ENCODE results near the gene SIRT6.
"Not testable (repeated sequence)": the region's sequence is repeated elsewhere in the genome, so short reads cannot be mapped to it uniquely, and the experiment has no call there.

Gene SIRT6

DNA sequence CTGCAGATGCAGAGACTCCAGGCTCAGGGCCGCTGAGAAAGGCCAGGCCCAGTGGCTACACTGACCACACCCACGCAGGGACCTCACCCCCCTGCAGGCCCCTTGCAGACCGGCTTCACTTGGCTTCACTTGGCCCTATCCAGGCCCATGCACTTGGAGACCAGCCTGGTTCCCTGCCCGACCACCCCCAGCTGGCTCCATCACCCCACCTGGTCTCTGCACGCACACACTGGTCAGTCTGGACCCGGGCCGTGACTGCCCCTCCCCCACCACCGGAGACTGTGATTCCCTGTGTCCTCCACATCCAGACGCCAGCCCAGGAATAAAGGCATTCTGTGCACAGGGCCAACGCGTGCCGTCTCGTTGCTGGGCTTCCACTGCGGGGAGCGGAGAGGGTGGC, 42.1 kb upstream of the SIRT6 start:
- TF ChIP-seq, protein P1, sequence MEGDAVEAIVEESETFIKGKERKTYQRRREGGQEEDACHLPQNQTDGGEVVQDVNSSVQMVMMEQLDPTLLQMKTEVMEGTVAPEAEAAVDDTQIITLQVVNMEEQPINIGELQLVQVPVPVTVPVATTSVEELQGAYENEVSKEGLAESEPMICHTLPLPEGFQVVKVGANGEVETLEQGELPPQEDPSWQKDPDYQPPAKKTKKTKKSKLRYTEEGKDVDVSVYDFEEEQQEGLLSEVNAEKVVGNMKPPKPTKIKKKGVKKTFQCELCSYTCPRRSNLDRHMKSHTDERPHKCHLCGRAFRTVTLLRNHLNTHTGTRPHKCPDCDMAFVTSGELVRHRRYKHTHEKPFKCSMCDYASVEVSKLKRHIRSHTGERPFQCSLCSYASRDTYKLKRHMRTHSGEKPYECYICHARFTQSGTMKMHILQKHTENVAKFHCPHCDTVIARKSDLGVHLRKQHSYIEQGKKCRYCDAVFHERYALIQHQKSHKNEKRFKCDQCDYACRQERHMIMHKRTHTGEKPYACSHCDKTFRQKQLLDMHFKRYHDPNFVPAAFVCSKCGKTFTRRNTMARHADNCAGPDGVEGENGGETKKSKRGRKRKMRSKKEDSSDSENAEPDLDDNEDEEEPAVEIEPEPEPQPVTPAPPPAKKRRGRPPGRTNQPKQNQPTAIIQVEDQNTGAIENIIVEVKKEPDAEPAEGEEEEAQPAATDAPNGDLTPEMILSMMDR (IDR thresholded peaks at IDR 0.05; ENCODE audit: low read depth, low read length), result no peak
- no peak overlapping the region for H3K4me3 ChIP-seq (ENCODE audit: low read depth, low read length)

DNA sequence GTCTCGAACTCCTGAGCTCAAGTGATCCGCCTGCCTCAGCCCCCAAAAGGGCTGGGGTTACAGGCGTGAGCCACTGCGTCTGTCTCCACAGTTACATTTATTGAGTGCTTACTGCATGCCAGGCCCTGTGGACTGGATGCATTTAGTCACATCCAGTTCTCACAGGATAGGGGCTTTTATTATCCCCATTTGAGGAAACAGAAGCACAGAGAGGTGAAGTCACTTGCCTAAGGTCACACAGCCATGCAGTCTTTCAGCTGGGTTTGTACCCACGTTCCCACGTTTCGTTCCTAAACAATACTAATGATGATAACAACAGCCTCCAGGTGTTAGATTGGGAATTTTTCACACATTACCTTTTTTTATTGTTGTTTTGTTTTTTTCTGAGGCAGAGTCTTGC, 37.8 kb upstream of the SIRT6 start:
- TF ChIP-seq, protein P1 (IDR thresholded peaks at IDR 0.05; ENCODE audit: low read depth, low read length), result no peak
- no peak overlapping the region for H3K4me3 ChIP-seq (ENCODE audit: low read depth, low read length)

GRCh38 chr19:4218523-4218922, 36.2 kb upstream of the SIRT6 start:
- not testable (repeated sequence) for H3K4me3 ChIP-seq (ENCODE audit: low read depth, low read length)

- no peak overlapping the region for H3K4me3 ChIP-seq (ENCODE audit: low read depth, low read length)
- TF ChIP-seq, protein P1 (IDR thresholded peaks at IDR 0.05; ENCODE audit: low read depth, low read length), result no peak
Measured at GRCh38 chr19:4217429-4218264, 35.3 kb upstream of the SIRT6 start.

DNA sequence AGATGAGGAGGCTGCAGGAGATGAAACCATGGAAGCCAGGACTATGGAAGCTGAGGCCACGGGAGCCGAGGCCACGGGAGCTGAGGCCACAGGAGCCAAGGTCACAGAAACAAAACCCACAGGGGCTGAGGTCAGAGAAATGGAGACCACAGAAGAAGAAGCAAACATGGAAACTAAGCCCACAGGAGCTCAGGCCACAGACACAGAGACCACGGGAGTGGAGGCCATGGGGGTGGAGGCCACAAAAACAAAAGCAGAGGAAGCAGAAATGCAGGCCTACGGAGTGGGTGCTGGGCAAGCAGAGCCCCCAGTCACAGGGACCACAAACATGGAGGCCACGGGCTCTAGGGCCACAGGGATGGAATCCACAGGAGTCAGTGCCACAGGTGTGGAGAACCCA, 34.5 kb upstream of the SIRT6 start:
- no peak overlapping the region for H3K4me3 ChIP-seq (ENCODE audit: low read depth, low read length)
- TF ChIP-seq, protein P1 (IDR thresholded peaks at IDR 0.05; ENCODE audit: low read depth, low read length), result no peak

DNA sequence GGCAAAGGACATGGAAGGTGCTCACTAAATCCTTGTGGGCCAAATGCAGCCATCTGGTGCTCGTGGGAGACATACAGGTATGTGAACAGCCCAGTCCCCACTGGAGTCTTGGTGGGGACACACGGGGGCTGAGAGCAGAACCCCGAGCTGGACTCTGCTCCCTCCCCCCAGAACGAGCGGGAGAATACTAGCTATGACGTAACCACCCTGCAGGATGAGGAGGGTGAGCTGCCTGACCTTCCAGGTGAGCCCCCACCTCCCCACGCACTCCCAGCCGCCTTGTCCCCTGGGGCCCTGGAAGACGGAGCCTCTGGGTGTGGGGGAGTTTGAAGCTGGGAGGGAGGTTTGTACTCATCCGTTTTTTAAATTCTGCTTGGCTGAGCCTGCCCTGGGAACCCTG, 33.4 kb upstream of the SIRT6 start:
- no peak overlapping the region for H3K4me3 ChIP-seq (ENCODE audit: low read depth, low read length)
- TF ChIP-seq, protein P1 (IDR thresholded peaks at IDR 0.05; ENCODE audit: low read depth, low read length), result no peak

DNA sequence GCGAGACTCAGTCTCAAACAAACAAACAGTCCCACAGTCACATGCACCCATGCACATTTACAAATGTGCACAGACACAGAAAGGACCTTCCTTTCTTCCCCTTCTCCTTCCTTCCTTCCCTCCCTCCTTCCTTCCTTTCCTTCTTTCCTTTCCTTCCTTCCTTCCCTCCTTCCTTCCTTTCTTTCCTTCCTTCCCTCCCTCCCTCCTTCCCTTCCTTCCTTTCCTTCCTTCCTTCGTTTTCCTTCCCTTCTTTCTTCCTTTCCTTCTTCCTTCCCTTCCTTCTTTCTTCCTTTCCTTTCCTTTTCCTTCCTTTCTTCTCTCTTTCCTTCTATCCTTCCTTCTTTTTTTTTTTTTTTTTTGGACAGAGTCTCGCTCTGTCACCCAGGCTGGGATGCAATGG, 30.8 kb upstream of the SIRT6 start:
- TF ChIP-seq, protein P1 (IDR thresholded peaks at IDR 0.05; ENCODE audit: low read depth, low read length), result no peak
- H3K4me3 ChIP-seq (ENCODE audit: low read depth, low read length), result no peak overlapping the region

Measured in WI38 (cell line).